Kidney (tissue), 14 donors: Measurements from ENCODE around the gene CADM3. TPM values are rescaled to one million over a fixed set of nuclear protein-coding genes. Genes with fewer than 3 reads are reported as not detected.

Experiments used
- DNase-seq, 5 donors: peaks; one replicate each; pipeline ENCODE4 v3.0.0-alpha.2; 2013 to 2020
- FAIRE-seq: peaks from 2 replicates; lab custom pipeline; 2012; peaks lifted over from hg19 to GRCh38; lab: Jason Lieb, UNC
- H3K27ac ChIP-seq, 2 donors: one replicate each; pipeline ENCODE4 v1.7.0; 2013; ENCODE audit warnings: low read depth in 2 of 2, low read length in 2 of 2, inconsistent platforms in 1 of 2
- H3K27me3 ChIP-seq: one replicate; pipeline ENCODE4 v1.7.1; 2013; ENCODE audit warnings: low read length, inconsistent platforms; ENCODE audit not compliant: control insufficient read depth, insufficient read depth
- H3K36me3 ChIP-seq, 3 donors: one replicate each; pipeline versions ENCODE4 v1.7.0 to v1.7.1; 2013; ENCODE audit warnings: low read length in 3 of 3, control low read depth in 1 of 3, inconsistent platforms in 1 of 3; ENCODE audit not compliant: insufficient read depth in 3 of 3, control insufficient read depth in 2 of 3
- H3K4me1 ChIP-seq, 3 donors: one replicate each; pipeline versions ENCODE4 v1.7.0 to v1.7.1; 2013; ENCODE audit warnings: low read length in 3 of 3, inconsistent platforms in 1 of 3, low read depth in 1 of 3; ENCODE audit not compliant: control insufficient read depth in 2 of 3, insufficient read depth in 2 of 3
- H3K4me3 ChIP-seq, 3 donors: one replicate each; pipeline versions ENCODE4 v1.7.0 to v1.8.1; 2013; ENCODE audit warnings: low read length in 3 of 3, control low read depth in 1 of 3, inconsistent platforms in 1 of 3
- H3K9ac ChIP-seq, 3 donors: one replicate each; pipeline versions ENCODE4 v1.7.0 to v1.7.1; 2013; ENCODE audit warnings: low read length in 3 of 3, control low read depth in 1 of 3, inconsistent platforms in 1 of 3
- H3K9me3 ChIP-seq, 3 donors: one replicate each; pipeline versions ENCODE4 v1.7.0 to v1.7.1; 2013; ENCODE audit warnings: low read length in 3 of 3, control low read depth in 1 of 3, inconsistent platforms in 1 of 3; ENCODE audit not compliant: control insufficient read depth in 2 of 3, insufficient read depth in 1 of 3
- CTCF ChIP-seq: IDR thresholded peaks from 3 replicates; pipeline ENCODE4 v1.5.1; 2012; ENCODE audit warnings: mild to moderate bottlenecking, moderate library complexity, borderline replicate concordance; ENCODE audit not compliant: insufficient read depth; ENCODE audit errors: extremely low read depth
- intact Hi-C: fragments of 100-400 bp; cut with DNase I; formaldehyde crosslinking; loops from one replicate; pipeline ENCODE4 v1.11.1; 2022
- polyA plus RNA-seq: library from polyadenylated mRNA; stranded (reverse); fragments of 350-450 nt; fragmentation: Illumina TruSeq; extraction: RNeasy Lipid Tissue Mini Kit (QIAGEN cat#74804); gene quantifications from one replicate; pipeline ENCODE4 v1.2.3, GENCODE V29; 2014; ENCODE audit warnings: low read depth, low replicate concordance; ENCODE audit not compliant: insufficient read depth
- total RNA-seq: library from RNA; stranded (reverse); fragmentation: NEBNext Ultra II Directional; extraction: Animal tissue kit (Norgen Biotek cat#: 25700); gene quantifications from one replicate; pipeline ENCODE4 v1.2.1, GENCODE V29; 2021
- donor health status: control.
- donor health status: control.
- donor health status: control.
- donor health status: control.
- donor health status: control.
- donor health status: DM: yes; HTN: yes; CAD: no.
- donor health status: Normal renal cell carcinoma (clear cell type).

CADM3 gene
- total and polyA plus RNA-seq, 2 donors from 2014 or later: 0.56 to 25.8 TPM

- FAIRE-seq (no peak), DNase-seq (no peak)
- intact Hi-C loops: no loop called here
Observed at GRCh38 chr1:159180516-159180915, 9.1 kb downstream of the CADM3 start.

GRCh38 chr1:159181328-159182024 lies 10.1 kb downstream of the CADM3 start:
- intact Hi-C loops: no loop called here
- no peak for TF ChIP-seq CTCF
- H3K36me3 ChIP-seq: no peaks in the 10 kb centered on the region
- no peak overlapping the region for H3K9ac ChIP-seq
- no peaks in the 10 kb centered on the region for H3K27me3 ChIP-seq
- no peaks in the 10 kb centered on the region for H3K9me3 ChIP-seq
- FAIRE-seq: no peak
- no peak overlapping the region for H3K27ac ChIP-seq
- no peaks in the 10 kb centered on the region for H3K4me1 ChIP-seq
- H3K4me3 ChIP-seq: no peak overlapping the region
- DNase-seq: no peak

More at GRCh38 chr1:159180516-159180915, 9.1 kb downstream of the CADM3 start:
- H3K36me3 ChIP-seq: no peaks in the 10 kb centered on the region
- no peak for TF ChIP-seq CTCF
- H3K9me3 ChIP-seq: no peaks in the 10 kb centered on the region
- H3K27ac ChIP-seq: no peak overlapping the region
- no peaks in the 10 kb centered on the region for H3K27me3 ChIP-seq
- H3K4me1 ChIP-seq: no peaks in the 10 kb centered on the region
- no peak overlapping the region for H3K4me3 ChIP-seq
- H3K9ac ChIP-seq: no peak overlapping the region

GRCh38 chr1:159184201-159184600 lies 12.8 kb downstream of the CADM3 start:
- H3K27me3 ChIP-seq: peaks cover 11% of the 10 kb centered on the region
- DNase-seq (no peak), FAIRE-seq (no peak)
- H3K36me3 ChIP-seq: no peaks in the 10 kb centered on the region
- H3K27ac ChIP-seq: no peak overlapping the region
- no peak overlapping the region for H3K9ac ChIP-seq
- no peaks in the 10 kb centered on the region for H3K9me3 ChIP-seq
- no peak for TF ChIP-seq CTCF
- no peaks in the 10 kb centered on the region for H3K4me1 ChIP-seq
- intact Hi-C loops: no loop called here
- H3K4me3 ChIP-seq: no peak overlapping the region
